WI38 (cell line): ENCODE results near the gene TMPRSS4.

Experiments
- H3K4me3 ChIP-seq: 2 replicates; pipeline ENCODE4 v1.5.1; 2011; ENCODE audit warnings: low read depth, mild to moderate bottlenecking, control low read depth, low read length
- CTCF ChIP-seq: IDR thresholded peaks from 2 replicates; pipeline ENCODE4 v1.5.1; 2012; ENCODE audit warnings: low read depth, mild to moderate bottlenecking, control low read depth, low read length

TMPRSS4 gene

GRCh38 chr11:118163494-118163893 lies 86.6 kb downstream of the TMPRSS4 start:
- H3K4me3 ChIP-seq, result no peak overlapping the region
- TF ChIP-seq CTCF, result no peak

DNA sequence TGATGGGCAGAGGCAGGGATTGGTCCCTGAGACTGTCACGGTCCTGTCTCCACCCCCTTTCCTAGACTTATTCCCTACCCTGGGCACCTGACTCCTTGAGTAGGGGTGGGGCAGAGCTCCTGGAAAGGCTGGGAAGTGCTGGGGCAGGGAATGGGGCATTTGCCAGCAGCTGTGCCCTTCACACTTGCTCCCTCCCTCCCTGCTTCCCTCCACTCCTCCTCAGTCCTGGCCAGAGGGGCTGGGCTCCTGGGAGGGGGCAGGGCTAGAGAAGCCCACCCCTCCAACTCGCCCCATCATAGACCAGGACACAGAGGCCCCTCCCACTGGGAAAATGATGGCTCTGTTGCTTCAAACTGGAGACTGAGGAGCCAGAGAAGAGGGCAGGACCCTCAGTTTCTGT lies 88.0 kb downstream of the TMPRSS4 start:
- TF ChIP-seq CTCF, result no peak
- no peak overlapping the region for H3K4me3 ChIP-seq

GRCh38 chr11:118166641-118167040 lies 89.8 kb downstream of the TMPRSS4 start:
- TF ChIP-seq CTCF, result no peak
- H3K4me3 ChIP-seq, result no peak overlapping the region

GRCh38 chr11:118167253-118167652 lies 90.4 kb downstream of the TMPRSS4 start:
- H3K4me3 ChIP-seq, result no peak overlapping the region
- TF ChIP-seq CTCF, result no peak

GRCh38 chr11:118167906-118168305 lies 91.0 kb downstream of the TMPRSS4 start:
- TF ChIP-seq CTCF, result no peak
- no peak overlapping the region for H3K4me3 ChIP-seq

GRCh38 chr11:118168316-118168715 lies 91.4 kb downstream of the TMPRSS4 start:
- H3K4me3 ChIP-seq, result no peak overlapping the region
- TF ChIP-seq CTCF, result no peak

GRCh38 chr11:118168751-118169150 lies 91.9 kb downstream of the TMPRSS4 start:
- no peak overlapping the region for H3K4me3 ChIP-seq
- TF ChIP-seq CTCF, result no peak
